ENCODE results near the gene CACYBP.

Gene CACYBP

GRCh38 chr1:174971466-174971865 is 28.3 kb upstream of the CACYBP start:
- FAIRE-seq (no peak), DNase-seq (ENCODE audit: insufficient read length, low spot score) (no peak)

- FAIRE-seq = no peak
- DNase-seq (ENCODE audit: insufficient read length, low spot score) = no peak
These were observed 27.8 kb upstream of the CACYBP start for GRCh38 chr1:174971902-174972301.

GRCh38 chr1:174974711-174975119 is 25.0 kb upstream of the CACYBP start:
- FAIRE-seq = no peak
- no peak for DNase-seq (ENCODE audit: insufficient read length, low spot score)

- DNase-seq (ENCODE audit: insufficient read length, low spot score) = no peak
- no peak for FAIRE-seq
These were observed 24.0 kb upstream of the CACYBP start for GRCh38 chr1:174975764-174976163.

- no peak for FAIRE-seq
These were observed 23.2 kb upstream of the CACYBP start for GRCh38 chr1:174976436-174977108.

GRCh38 chr1:174982971-174983689 is 16.6 kb upstream of the CACYBP start:
- FAIRE-seq (no peak), DNase-seq (ENCODE audit: insufficient read length, low spot score) (no peak)

More at GRCh38 chr1:174976436-174977108, 23.2 kb upstream of the CACYBP start:
- no peak for DNase-seq (ENCODE audit: insufficient read length, low spot score)

GRCh38 chr1:174984952-174985351 is 14.8 kb upstream of the CACYBP start:
- DNase-seq (ENCODE audit: insufficient read length, low spot score) (no peak), FAIRE-seq (no peak)

- no peak for FAIRE-seq
- no peak for DNase-seq (ENCODE audit: insufficient read length, low spot score)
These were observed 11.2 kb upstream of the CACYBP start for GRCh38 chr1:174988539-174988938.

GRCh38 chr1:174988986-174989385 is 10.8 kb upstream of the CACYBP start:
- DNase-seq (ENCODE audit: insufficient read length, low spot score) = no peak
- no peak for FAIRE-seq

- DNase-seq (ENCODE audit: insufficient read length, low spot score) (no peak), FAIRE-seq (no peak)
These were observed 10.1 kb upstream of the CACYBP start for GRCh38 chr1:174989536-174990220.

- DNase-seq (ENCODE audit: insufficient read length, low spot score) (no peak), FAIRE-seq (no peak)
These were observed 9.3 kb upstream of the CACYBP start for GRCh38 chr1:174990382-174990999.

GRCh38 chr1:174991473-174991872 is 8.3 kb upstream of the CACYBP start:
- FAIRE-seq (no peak), DNase-seq (ENCODE audit: insufficient read length, low spot score) (no peak)

GRCh38 chr1:174995121-174995520 is 4.6 kb upstream of the CACYBP start:
- no peak for FAIRE-seq
- no peak for DNase-seq (ENCODE audit: insufficient read length, low spot score)

- DNase-seq (ENCODE audit: insufficient read length, low spot score) = no peak
- no peak for FAIRE-seq
These were observed 3.8 kb upstream of the CACYBP start for GRCh38 chr1:174995916-174996315.

- FAIRE-seq (no peak), DNase-seq (ENCODE audit: insufficient read length, low spot score) (no peak)
These were observed 3.3 kb upstream of the CACYBP start for GRCh38 chr1:174996476-174996875.

GRCh38 chr1:174997041-174997440 is 2.7 kb upstream of the CACYBP start:
- FAIRE-seq = no peak
- DNase-seq (ENCODE audit: insufficient read length, low spot score) = no peak

- peak; percentile 38 for DNase-seq (ENCODE audit: insufficient read length, low spot score)
These were observed 1.1 kb upstream of the CACYBP start for GRCh38 chr1:174998569-174999215.

GRCh38 chr1:174999216-174999935 is 371 bp upstream of the CACYBP start:
- FAIRE-seq = peak; percentile 91
- peak; percentile 91 for DNase-seq (ENCODE audit: insufficient read length, low spot score)

More at GRCh38 chr1:174998569-174999215, 1.1 kb upstream of the CACYBP start:
- no peak for FAIRE-seq

GRCh38 chr1:175000697-175001187 is 995 bp downstream of the CACYBP start:
- FAIRE-seq = no peak
- DNase-seq (ENCODE audit: insufficient read length, low spot score) = no peak
